ENCODE data around the gene ZNF234.
"Not testable (repeated sequence)": the region's sequence is repeated elsewhere in the genome, so short reads cannot be mapped to it uniquely, and the experiment has no call there.

The ZNF234 gene

GRCh38 chr19:44182145-44182544 is 40.8 kb downstream of the ZNF234 start:
- DNase-seq: no peak

- no peak for DNase-seq
These were observed 48.7 kb downstream of the ZNF234 start for GRCh38 chr19:44190020-44190419.

DNA sequence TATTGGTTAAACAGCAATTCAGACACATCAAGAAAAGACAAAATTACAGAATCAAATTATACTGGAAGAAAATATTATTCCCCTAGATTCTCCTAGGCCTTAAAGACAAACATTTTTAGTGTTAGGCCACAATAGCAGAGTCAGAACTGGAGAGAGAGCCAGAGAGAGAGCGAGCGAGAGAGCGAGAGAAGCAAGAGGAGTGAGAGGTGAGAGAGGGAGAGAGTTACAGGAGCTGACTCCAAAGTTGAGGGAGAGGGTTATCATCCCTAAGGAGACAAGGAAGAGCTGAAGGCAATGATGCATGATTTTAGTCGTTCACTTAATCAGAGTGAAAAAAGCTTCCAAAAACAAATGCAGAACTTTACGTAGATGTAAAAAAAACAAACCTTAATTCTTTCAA is 50.8 kb downstream of the ZNF234 start:
- no peak for DNase-seq

DNA sequence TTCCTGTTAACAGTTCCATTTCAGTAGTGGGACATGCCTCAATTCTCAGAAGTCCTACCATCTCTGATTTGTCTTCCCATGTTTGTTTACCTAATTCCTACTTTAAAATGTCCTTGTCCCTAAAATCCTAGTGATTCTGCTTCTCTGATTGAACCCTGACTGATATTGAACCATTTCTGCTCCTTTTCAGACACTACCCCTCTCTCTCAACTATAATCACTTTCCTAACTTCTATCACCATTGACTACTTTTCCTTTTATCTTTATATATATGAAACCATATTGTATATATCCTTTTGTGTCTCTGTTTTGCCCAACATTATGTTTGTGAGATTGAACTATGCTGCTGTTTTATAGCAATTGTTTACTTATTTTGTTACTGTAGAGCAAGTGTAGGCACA is 55.4 kb downstream of the ZNF234 start:
- no peak for DNase-seq

- DNase-seq: no peak
These were observed 61.1 kb downstream of the ZNF234 start for GRCh38 chr19:44202470-44202869.

DNA sequence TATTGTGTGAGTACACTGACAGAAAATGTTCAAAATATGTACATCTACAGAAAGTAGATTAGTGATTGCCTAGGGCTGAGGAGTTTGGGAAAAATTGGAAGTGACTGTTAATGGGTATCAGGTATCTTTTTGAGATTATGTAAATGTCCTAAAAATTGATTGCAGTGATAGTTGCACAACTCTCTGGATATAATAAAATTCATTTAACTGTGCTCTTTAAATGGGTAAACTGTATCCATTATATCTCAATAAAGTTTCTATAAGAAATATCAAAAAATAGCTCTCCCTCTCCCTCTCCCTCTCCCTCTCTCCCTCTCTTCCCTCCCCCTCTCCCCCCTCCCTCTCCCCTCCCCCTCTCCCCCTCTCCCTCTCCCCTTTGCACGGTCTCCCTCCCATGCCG is 61.6 kb downstream of the ZNF234 start:
- no peak for DNase-seq

DNA sequence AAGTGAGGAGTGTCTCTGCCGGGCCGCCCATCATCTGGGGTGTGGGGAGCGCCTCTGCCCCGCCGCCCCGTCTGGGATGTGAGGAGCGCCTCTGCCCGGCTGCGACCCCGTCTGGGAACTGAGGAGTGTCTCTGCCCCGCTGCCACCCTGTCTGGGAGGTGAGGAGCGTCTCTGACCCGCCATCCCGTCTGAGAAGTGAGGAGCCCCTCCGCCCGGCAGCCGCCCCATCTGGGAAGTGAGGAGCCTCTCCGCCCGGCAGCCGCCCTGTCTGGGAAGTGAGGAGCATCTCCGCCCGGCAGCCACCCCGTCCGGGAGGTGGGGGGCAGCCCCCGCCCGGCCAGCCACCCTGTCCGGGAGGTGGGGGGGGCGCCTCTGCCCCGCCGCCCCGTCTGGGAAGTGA is 62.5 kb downstream of the ZNF234 start:
- DNase-seq: not testable (repeated sequence)

DNA sequence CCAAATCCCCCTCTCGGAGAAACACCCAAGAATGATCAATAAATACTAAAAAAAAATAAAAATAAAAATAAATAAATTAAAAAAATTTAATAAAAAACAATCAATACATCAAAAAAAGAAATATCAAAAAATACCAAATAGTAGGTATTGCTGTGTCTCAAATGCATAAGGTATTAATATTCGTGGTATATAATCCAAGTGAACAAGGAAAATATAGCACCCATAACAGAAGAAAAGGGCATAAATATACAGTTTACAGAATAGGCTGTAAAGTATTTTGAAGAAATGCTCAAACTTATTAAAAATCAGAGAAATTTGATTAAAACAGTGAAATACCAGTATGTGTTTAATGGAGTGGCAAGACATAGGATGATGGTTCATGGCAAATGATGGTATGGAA is 63.4 kb downstream of the ZNF234 start:
- DNase-seq: no peak

DNA sequence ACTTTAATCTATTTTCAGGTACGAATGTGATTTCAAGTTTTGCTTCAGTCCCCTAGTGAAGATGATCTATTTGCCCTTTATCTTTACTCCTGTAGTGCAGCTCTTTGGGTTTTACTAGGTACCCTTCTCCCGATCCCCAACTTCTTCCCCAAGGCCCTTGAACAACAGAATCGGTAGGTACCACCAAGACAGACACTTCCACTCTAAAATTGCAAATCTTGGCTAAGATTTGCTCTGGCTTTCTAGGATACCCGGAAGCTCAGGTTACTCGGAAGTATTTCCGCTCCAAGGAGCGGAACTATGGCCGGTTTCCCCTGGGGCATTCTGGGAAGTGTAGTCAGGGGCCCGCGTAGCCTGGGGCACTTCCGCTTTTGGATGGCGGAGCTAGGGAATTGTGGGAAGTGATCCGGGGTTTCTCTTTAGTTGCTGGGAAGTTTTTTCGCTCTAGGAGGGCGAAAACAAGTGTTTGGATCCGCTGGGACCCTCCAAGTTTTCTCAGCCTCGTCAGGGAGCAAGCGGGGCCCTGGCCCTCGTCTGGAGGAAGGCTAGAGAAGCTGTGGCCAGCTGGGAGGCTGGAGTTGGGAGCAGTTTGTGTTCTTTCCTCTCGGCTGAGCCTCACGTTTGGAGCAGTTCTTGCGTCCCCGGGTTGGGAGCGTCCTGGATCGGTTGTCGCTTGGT is 65.9 kb downstream of the ZNF234 start:
- peak; percentile 83 for DNase-seq

Measured in activated CD8-positive, alpha-beta memory T cell treated with anti-CD3 and anti-CD28 coated beads, Interleukin-2, amount 50 U/mL, for 48 hours (primary cell).